H1 (cell line): ENCODE results near the gene STK32C.

Experiments used
- CTCF ChIP-seq, 3 experiments: IDR thresholded peaks; 1 replicate in 2 of 3; 2 replicates in 1 of 3; pipeline versions ENCODE4 v1.5.1 to v1.6.1; 2011; ENCODE audit warnings: low read length in 3 of 3, mild to moderate bottlenecking in 3 of 3, inconsistent platforms in 2 of 3, low read depth in 1 of 3, moderate library complexity in 1 of 3; ENCODE audit not compliant: insufficient read depth in 1 of 3; ENCODE audit errors: control extremely low read depth in 1 of 3
- MAX ChIP-seq: IDR thresholded peaks from 2 replicates; pipeline ENCODE4 v1.6.1; 2012; ENCODE audit warnings: inconsistent platforms
- POLR2AphosphoS5 ChIP-seq: IDR thresholded peaks from 2 replicates; pipeline ENCODE4 v1.6.1; 2011; ENCODE audit warnings: low read depth, low read length
- USF2 ChIP-seq: IDR thresholded peaks from 2 replicates; pipeline ENCODE4 v1.6.1; 2011; ENCODE audit warnings: low read length, improper control_type of control experiment

DNA sequence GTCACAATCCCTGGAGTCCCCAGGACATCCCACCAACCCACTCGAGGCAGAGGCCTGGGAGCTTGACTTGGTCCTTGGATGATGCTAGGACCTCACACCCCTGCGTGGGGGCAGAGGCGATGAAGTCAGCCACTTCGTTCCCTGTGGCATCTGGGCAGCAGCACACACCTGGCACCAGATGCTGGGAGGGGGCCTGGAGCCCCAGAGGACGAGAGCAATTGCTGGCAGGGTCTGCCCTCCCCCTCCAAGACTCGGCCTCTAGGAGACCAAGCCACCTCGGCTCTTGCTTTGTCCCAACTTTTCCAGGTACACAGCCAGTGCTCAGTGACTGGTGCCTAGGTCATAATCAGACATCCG, 81.9 kb downstream of the STK32C start:
- TF ChIP-seq POLR2AphosphoS5, result no peak
- no peak for TF ChIP-seq MAX
- TF ChIP-seq USF2, result no peak
- TF ChIP-seq CTCF (IDR thresholded peaks at IDR 0.05; ENCODE audit: control extremely low read depth in 1 of 3, insufficient read depth in 1 of 3, low read depth in 1 of 3, low read length in 3 of 3), result no peak
